GM12892 (cell line): Measurements from ENCODE around the gene GATA3.

Source experiments
- DNase-seq: peaks from one replicate; pipeline ENCODE4 v3.0.0; 2011; ENCODE audit not compliant: insufficient read length
- FAIRE-seq: peaks from 2 replicates; lab custom pipeline; 2011; peaks lifted over from hg19 to GRCh38; lab: Jason Lieb, UNC
- POLR2A ChIP-seq: IDR thresholded peaks from 2 replicates; pipeline ENCODE4 v1.6.1; 2011; ENCODE audit warnings: low read depth, low read length, control low read depth
- POLR2AphosphoS5 ChIP-seq: IDR thresholded peaks from 2 replicates; pipeline ENCODE4 v1.6.1; 2011; ENCODE audit warnings: low read depth, low read length, control low read depth
- TAF1 ChIP-seq: IDR thresholded peaks from 2 replicates; pipeline ENCODE4 v1.6.1; 2011; ENCODE audit warnings: low read depth, mild to moderate bottlenecking, control low read depth, low read length, borderline replicate concordance

The GATA3 gene

DNA sequence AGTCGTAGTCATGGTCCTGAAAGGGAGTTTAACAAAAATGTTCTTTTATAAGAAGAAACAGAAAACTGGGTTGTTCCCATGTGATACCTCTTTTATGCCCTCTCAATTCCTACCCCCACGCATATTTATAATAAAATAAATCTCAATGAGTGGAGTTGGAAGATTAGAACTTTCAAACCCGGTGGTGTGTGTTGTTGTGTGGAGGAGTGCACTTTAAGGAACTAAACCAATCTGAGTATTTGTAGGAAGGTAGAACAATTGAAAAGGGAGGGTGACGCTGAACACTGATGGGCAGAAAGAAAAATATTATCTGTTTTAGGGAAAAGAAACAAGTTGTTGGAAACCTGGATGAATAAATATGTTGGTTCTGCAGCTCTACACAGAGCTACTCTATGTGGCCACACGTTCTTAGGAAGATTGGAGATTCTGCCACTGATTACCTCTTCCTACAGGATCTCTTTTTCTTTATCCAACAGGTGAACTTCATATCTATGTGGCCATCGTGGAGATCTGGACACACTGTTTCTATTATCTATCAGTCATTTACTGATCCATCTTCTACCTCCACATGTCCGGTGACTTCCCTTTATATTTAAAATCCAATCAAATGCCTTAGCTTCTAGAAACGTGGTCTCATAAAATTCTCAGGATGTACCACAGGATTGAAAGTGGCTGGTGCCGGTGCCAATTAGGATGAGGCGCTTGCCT is 13.1 kb upstream of the GATA3 start:
- TF ChIP-seq POLR2A (no peak), TAF1 (no peak), POLR2AphosphoS5 (no peak)
- FAIRE-seq (no peak), DNase-seq (no peak)

DNA sequence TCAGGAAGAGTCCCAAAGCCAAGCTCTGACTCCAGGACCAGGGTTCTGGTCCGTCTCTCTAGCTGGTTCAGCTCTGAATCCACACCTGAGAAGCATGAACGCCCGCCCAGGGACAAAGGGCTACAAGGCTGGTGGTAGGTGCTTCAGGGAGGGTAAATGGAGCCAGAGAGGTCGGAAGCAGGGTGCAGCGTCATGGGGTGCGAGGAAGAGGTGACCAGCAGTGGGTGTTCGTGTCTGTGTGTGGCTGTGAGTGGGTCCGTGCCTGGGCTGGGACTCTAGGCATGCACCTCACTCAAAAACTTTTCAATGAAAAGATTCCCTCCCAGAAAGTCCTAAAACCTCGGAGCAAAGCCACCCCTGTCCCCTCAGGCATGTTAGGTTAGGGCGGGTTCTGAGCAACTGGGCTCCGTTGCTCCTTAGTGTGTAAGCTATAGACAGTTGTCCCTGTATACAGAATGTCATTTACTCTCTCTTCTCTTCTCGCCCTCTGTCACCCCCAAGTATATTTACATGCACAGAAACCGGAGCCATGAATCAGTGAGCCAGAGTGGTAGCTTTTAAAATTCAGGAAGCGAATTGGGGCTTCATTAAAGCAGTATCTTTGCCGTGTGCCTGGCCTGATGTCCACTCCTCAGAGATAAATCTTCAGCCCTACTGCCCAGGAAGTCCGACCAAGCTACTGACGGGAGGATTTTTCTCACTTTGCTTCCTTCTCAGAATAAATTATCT is 12.3 kb upstream of the GATA3 start:
- no peak for DNase-seq
- no peak for TF ChIP-seq POLR2A
- no peak for TF ChIP-seq POLR2AphosphoS5
- TF ChIP-seq TAF1: no peak
- peak; percentile 64 for FAIRE-seq

DNA sequence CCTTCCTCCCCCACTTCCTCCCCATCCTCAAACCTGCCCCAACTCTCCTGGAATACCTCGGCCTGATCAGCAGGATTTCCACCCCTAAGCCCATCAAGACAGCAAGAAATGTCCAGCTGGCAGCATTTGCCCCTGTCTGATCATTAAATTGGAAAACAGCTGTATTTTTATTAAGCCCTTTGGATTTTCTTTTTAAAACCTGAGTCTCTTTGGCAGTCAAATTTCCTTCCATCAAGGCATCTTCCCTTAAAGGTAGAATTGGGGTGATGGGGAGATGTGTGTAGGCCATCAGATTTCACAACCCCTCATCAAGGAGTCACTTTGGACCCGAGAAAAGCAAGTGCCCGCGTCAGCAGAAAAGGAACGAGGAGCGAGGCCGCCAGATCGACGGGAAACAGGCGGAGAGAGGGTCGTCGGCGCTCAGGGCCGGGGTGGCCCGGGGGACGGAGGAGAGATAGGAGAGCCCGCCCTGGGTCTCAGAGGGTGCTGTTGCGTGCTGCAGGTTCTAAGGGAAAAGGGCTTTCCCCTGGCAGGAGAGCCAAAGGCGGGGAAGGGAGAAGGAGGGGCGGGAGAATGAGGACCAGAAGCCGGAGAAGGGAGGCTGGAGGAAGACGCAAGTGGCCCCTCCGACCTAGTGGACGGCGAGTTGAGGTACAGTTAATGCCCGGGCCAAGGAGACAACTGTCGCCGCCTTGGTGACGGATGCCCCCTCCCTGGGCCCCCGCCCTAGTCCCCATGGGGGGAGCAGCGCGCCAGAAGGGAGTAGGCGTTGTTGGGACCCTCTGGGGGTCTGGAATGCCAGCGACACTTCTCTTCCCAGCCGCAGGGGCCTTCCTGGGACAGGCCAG is 11.5 kb upstream of the GATA3 start:
- no peak for DNase-seq
- TF ChIP-seq TAF1 (no peak), POLR2A (no peak), POLR2AphosphoS5 (no peak)
- FAIRE-seq: no peak

DNA sequence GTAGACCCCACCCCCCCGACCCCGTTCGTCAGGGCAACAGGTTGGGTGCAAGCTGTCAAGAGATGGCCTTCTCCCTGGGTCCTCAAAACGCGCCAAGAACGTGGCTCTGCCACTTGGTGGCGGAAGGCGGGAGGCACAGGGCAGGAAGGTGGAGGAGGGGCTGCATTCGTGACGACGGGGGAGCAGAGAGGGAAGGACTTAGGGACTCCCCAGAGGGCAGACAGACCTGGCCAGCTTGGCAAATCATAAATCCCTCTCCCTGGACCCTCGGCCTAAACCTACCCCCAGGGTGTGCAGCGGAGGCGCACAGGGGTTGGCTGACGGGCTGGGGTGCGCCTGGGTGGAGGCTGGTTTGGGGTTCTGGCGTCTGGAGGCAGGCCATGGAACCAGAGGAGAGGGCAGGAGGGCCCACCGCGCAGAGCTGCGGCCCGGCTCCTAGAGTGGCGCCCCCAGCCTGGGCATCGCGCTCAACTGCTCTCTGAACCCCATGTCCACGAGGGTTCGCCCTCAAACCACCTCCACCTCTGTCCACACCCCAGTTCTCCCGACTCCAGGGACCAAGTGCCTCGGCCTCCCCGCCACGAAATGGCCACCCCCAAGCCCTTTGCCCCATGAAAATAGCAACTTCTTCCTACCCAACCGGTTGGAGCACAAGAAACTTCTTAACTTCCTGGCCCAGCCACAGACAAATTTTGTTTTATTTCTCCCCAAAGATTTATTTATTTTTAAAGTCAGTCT is 10.8 kb upstream of the GATA3 start:
- DNase-seq (no peak), FAIRE-seq (peak; percentile 71)
- no peak for TF ChIP-seq TAF1
- no peak for TF ChIP-seq POLR2A
- no peak for TF ChIP-seq POLR2AphosphoS5

DNA sequence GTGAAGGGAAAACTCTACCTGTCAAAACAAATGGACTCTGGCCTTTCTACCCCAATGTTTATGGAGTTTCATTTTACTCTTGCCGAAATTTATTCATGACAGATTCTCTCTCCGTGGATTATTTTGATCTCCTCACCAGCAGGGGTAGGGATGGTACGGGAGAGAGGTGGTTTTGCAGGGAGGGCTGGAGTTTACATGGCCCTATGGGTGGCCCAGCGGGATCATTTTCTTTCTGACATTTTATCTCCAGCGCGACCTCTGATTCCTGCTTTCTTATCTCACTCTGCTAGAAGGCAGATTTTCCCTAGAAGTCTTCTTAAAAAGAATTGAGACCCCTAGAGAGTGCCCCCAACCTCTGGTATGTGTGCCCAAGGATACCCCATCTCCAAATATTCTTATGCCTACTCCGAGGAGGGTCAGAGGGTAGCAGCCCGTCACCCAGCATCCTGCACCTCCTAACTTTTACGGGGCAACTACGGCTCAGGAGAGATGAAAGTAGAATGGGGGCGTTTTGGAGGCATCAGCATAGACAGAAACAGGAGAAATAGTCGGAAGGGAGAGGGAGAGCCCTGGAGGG is 10.1 kb upstream of the GATA3 start:
- DNase-seq (no peak), FAIRE-seq (no peak)
- TF ChIP-seq POLR2A (no peak), TAF1 (no peak), POLR2AphosphoS5 (no peak)

DNA sequence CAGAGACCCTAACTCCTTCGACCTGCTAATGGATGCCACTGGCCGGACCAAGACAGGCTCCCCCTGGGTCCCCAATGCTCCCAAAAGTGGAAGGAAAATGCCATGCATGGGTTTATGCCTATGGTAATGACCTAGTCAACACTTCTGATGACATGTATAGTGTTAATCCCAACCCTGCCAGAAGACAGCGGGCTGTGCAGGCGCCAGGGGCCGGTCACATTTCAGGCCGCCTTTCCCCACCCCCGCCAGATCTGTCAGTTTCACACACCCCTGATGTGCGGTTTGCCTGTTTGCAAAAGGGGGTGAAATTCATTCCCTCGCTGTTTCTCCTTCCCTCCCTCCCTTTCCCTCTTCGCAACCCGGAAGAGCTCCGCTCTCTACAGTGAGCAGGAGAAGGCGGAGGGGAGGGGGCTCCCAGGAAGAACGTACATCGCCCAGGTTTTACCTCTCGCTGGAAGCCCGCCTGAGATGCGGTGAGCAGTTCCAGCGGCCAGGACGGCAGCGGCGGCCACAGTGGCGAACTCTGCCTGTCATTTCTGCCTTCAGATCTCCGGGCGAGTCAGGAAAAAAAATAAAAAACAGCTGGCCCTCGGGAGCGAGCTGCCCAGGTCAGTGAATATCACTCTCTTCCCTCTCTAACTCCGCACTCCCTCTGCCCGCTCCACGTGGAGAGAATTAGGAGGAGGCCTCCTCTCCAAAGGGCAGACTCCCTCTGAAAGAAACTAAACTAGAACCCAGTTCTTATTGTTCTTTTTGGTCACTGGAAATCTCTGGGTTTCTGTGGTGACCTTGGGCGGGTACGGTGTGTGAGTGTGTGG is 9.4 kb upstream of the GATA3 start:
- DNase-seq: no peak
- peak; percentile 82 for FAIRE-seq
- TF ChIP-seq TAF1: no peak
- no peak for TF ChIP-seq POLR2AphosphoS5
- no peak for TF ChIP-seq POLR2A

DNA sequence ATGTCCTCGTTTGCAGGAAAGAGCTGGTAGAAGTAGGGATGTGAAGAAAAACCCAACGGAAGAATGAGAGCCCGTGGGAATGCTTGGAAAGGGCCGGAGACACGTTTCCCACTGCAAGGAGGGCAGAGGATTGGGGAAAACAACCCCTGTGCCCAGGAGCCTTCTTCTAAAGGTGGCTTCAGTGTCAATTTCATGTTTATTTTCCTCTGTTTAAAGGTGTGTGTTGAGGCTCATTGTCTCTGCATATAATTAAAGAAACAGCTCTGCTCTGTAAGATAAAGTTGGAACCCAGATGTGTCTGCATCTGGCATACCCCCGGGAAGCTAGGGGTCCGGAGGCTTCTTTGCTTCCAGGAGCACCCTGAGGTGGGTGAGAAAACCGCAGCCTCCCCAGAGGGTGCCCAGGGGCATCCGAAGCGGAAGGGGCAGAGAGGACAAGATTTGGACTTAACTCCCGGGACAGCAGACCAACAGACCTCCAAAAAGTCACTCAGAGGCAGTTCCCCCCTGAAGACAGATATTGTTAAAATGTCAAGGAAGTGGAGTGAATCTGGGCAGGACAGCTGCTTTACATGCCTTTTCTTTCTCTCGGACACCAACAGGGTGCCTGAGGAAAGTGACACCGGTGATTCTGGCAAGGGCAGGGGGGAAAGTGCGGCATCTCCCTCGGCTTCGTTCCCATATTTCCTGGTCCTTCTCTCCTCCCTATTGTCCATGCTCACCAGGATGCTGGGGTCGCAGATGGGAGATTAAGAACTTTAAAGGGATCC is 8.6 kb upstream of the GATA3 start:
- no peak for DNase-seq
- no peak for FAIRE-seq
- no peak for TF ChIP-seq TAF1

DNA sequence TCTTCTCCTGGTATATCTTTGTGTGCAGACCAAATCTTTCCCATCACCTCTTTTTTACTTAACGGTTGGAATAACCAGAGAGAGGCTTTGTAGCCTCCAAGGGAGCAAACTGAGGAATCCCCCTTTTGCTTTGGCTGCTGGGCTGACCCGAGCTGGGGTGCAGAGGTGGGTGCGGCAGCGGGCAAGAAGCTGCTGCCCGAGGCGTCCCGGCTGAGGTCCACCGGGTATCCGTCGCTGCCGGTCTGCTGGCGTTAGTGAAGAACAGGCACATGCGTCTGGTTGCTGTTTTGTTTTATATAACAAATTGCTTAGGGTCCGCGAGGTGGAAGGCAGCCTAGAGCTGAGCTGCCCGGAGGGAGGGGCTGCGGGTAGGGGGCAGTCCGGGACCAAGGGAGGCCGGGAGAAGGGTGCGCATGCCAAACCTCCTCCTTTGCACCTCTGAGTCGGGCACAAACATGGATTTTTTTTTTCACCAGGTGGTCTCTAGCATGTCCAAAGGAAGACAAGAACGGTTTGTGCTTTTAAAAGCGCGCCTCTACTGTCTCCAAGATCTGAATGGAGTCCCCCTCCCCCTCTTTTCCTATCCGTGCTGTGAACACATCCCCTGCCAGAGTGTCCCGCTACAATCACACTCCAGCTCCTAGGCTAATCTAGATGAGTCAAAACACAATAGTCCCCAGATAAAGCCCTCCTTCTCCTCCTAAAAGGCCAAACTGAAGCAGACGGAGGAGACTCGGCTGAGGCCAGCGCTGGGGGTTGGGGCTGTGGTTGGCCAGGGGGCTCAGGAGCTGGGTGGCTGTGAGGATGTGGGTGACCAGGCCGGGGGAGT is 6.8 kb upstream of the GATA3 start:
- TF ChIP-seq POLR2A (no peak), POLR2AphosphoS5 (no peak), TAF1 (no peak)
- DNase-seq (no peak), FAIRE-seq (peak; percentile 68)

DNA sequence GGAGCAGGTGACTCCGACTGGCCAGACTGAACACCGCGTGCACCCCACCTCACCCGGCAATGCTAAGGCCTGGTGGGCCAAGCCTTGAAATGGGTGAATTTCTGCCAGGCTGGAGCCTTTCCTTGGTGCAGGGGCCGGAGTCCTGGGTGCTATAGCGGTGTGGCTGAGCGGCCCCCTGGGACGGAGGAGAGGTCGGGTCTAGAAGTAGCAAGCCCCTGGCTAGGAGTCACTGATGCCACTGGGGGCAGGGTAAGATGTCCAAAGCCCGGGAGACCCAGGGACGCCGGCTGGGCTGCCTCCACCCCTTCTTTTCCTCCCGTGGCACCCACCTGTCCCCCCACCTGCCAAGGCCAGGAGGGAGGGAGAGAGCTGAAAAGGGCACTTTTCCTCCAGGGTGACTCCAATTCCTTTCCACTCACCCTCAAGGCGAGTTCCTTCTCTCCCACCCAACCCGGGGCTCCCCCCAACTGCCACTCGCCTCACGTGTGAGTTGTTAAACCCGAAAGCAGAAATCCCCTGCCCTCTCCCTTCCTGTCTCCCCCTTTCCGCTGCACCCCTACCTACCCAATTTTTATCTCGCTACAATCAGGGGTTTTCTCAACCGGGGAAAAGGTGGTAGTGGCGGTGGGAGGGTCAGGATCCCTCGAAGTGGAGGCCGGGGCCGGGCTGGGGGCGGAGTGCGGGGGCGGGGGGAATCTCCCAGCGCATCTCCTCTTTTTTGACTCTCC is 6.0 kb upstream of the GATA3 start:
- TF ChIP-seq TAF1: no peak
- TF ChIP-seq POLR2AphosphoS5: no peak
- no peak for TF ChIP-seq POLR2A
- FAIRE-seq (peak; percentile 91), DNase-seq (no peak)
